MG63 (cell line): ENCODE measurements around the gene TRIM17. TPM values are rescaled to one million over a fixed set of nuclear protein-coding genes. Genes with fewer than 3 reads are reported as not detected.

ENCODE experiments used
- DNase-seq: peaks from one replicate; pipeline ENCODE4 v3.0.0-alpha.2; 2020
- H3K27me3 ChIP-seq: fragments of 250-450 bp; sonication (Bioruptor Pico); 2 replicates; pipeline ENCODE4 v1.5.1; 2020; ENCODE audit warnings: mild to moderate bottlenecking, moderate library complexity
- H3K36me3 ChIP-seq: fragments of 250-450 bp; sonication (Bioruptor Pico); 2 replicates; pipeline ENCODE4 v1.5.1; 2020; ENCODE audit warnings: mild to moderate bottlenecking, moderate library complexity
- H3K4me3 ChIP-seq: fragments of 250-450 bp; sonication (Bioruptor Pico); 2 replicates; pipeline ENCODE4 v1.5.1; 2020; ENCODE audit warnings: mild to moderate bottlenecking, moderate library complexity
- H3K9me3 ChIP-seq: fragments of 250-450 bp; sonication (Bioruptor Pico); 2 replicates; pipeline ENCODE4 v1.5.1; 2020; ENCODE audit warnings: mild to moderate bottlenecking, moderate library complexity
- total RNA-seq: library from RNA; depleted of rRNA; stranded (reverse); fragments of >200 nt; shearing (Covaris generic); gene quantifications from 2 replicates; pipeline ENCODE4 v1.2.3, GENCODE V29; 2014; ENCODE audit warnings: low replicate concordance

TRIM17 gene
- total RNA-seq, 1 experiment from 2014 or later = not detected

DNA sequence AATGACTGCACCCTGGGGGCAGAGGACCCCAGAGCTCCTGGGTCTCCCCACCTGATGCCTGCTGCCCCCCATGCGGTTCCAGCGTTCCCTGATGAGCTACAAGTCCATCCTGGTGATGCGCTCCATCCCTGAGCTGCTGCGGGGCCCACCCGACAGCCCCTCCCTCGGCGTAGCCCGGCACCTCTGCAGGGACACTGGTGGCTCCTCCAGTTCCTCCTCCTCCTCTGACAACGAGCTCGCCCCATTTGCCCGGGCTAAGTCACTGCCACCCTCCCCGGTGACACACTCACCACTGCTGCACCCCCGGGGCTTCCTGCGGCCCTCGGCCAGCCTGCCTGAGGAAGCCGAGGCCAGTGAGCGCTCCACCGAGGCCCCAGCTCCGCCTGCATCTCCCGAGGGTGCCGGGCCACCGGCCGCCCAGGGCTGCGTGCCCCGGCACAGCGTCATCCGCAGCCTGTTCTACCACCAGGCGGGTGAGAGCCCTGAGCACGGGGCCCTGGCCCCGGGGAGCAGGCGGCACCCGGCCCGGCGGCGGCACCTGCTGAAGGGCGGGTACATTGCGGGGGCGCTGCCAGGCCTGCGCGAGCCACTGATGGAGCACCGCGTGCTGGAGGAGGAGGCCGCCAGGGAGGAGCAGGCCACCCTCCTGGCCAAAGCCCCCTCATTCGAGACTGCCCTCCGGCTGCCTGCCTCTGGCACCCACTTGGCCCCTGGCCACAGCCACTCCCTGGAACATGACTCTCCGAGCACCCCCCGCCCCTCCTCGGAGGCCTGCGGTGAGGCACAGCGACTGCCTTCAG lies 45.5 kb downstream of the TRIM17 start:
- Histone ChIP-seq H3K27me3 (no peaks in the 10 kb centered on the region), H3K9me3 (no peaks in the 10 kb centered on the region), H3K4me3 (no peak overlapping the region), H3K36me3 (no peaks in the 10 kb centered on the region)
- DNase-seq = no peak

DNA sequence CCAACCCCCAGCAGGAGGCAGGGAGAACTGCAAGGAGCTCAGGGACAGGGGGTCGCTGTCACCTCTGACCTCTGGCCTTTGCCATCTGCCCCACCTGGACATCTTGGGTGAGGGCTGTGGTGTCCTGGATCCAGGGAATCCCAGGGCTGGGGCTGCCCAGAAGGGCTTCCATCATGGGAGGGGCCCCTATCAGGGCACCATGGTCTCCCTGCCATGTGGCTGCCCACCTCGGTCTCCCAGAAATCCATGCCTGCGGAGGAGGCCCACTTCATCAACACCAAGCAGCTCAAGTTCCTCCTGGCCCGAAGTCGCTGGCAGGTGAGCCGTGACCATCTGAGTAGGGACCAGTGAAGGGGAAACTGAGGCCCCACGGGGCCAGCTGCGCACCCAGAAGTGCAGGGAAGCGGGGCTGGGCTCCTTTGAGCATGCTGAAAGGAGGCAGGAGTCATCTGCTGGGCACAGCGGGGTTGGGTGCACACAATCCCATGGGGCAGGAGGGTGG lies 46.2 kb downstream of the TRIM17 start:
- Histone ChIP-seq H3K36me3 (no peaks in the 10 kb centered on the region), H3K27me3 (no peaks in the 10 kb centered on the region), H3K4me3 (no peak overlapping the region), H3K9me3 (no peaks in the 10 kb centered on the region)
- DNase-seq = no peak

DNA sequence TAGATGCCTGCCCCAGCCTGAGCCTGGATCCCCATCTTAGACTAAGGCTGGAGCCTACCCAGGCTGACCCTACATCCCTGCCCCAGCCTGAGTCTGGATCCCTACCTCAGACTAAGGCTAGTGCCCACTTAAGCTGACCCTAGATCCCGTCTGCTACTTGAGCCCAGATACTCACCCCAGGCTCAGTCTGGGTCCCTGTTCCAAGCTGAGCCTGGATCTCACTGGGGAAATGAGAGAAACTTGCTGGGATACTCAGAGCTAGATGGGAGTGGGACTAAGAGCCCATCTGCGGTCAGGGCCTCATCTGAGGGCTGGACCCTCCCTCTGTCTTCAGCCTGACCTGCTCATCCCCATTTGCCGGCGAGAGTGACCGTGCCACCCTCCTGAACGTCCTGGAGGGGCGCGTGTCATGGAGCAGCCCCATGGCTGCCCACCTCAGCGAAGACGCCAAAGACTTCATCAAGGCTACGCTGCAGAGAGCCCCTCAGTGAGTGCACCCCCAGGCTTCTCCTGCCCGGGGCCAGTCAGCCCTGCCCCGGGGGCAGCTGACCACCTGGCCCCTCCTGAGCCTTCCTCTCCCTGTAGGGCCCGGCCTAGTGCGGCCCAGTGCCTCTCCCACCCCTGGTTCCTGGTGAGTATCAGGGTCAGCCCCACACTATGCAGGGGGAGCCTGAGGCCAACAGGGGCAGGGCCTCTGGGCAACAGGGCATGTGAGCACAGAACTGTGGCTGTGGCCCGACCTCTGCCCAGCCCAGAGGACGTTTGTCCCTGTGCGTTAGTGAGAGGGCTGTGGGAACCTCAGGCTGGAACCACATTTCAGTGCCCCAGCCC lies 46.8 kb downstream of the TRIM17 start:
- DNase-seq = no peak
- Histone ChIP-seq H3K27me3 (no peaks in the 10 kb centered on the region), H3K4me3 (no peak overlapping the region), H3K36me3 (no peaks in the 10 kb centered on the region), H3K9me3 (no peaks in the 10 kb centered on the region)

DNA sequence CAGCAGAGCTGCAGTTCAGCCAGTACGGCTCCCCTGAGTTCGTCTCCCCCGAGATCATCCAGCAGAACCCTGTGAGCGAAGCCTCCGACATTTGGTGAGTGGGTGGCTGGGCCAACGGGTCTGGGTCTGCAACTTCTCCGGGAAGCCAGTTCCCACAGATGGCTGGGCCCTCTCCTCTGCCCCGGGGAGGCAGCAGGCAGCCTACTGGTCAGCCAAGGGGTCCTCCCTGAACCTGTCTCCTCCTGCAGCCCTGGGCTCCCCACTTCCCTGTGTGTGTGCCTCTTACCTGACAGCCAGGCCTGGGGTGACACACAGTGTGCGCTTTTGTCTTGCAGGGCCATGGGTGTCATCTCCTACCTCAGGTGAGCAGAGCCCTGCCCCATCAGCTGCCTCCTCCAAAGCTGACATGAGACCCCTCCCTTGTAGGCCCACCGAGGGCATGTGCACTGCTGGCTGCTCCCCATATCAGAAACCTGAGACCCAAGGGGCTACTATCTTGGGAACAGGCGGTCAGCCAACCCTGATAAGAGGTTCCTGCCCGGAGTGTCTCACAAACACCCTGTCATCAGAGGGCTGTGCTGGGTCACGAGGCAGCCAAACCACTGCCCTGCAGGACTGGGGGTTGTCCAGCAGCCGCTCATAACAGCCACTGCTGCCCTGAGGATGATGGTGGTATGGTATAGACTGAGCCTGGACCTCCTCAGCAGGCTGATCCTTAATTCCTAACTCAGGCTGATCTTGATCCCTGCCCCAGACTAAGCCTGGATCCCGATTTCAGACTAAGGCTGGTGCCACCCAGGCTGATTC lies 47.7 kb downstream of the TRIM17 start:
- no peaks in the 10 kb centered on the region for H3K9me3 ChIP-seq
- H3K4me3 ChIP-seq = no peak overlapping the region
- DNase-seq = no peak
- no peaks in the 10 kb centered on the region for H3K36me3 ChIP-seq
- H3K27me3 ChIP-seq = no peaks in the 10 kb centered on the region

DNA sequence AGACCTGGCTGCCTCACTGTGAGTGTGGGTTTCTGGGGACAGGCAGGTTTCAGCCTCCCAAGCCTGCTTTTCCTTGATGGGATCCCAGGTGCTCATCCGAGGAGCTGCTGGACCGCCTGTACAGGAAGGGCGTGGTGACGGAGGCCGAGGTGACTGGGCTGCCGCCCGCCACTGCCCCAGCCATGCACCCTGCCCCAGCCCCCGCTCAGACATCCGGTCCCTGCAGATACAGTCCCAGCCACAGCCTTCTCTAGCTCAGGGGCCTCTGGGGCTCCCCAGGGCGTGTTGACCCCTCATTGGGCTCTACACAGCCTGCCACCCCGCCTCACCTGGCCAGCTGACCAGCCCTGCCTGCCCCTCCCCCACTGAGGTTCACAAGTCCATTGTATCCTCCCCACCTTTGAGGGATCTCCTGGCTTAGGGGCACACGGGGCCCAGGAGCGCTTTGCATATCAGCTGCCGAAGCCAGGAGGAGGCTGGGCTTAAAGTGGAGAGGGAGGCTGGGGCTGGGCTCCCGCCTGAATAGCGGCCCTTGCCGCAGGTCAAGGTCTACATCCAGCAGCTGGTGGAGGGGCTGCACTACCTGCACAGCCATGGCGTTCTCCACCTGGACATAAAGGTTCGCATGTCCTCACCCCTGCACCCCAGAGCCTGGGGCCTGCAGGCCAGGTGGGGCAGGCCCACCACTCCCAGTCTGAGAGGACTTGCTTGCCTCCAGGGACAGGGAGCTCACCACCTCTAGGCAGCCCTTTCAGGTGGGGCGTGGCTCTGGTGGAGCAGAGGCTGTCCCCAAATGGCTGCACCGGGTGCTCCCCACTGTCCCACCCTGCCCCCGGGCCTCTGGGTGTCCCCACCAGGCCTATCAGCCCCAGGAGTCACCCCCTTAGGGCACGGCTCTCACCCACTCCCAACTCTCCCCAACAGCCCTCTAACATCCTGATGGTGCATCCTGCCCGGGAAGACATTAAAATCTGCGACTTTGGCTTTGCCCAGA lies 48.6 kb downstream of the TRIM17 start:
- Histone ChIP-seq H3K27me3 (no peaks in the 10 kb centered on the region), H3K36me3 (no peaks in the 10 kb centered on the region), H3K9me3 (no peaks in the 10 kb centered on the region), H3K4me3 (no peak overlapping the region)
- DNase-seq = no peak

DNA sequence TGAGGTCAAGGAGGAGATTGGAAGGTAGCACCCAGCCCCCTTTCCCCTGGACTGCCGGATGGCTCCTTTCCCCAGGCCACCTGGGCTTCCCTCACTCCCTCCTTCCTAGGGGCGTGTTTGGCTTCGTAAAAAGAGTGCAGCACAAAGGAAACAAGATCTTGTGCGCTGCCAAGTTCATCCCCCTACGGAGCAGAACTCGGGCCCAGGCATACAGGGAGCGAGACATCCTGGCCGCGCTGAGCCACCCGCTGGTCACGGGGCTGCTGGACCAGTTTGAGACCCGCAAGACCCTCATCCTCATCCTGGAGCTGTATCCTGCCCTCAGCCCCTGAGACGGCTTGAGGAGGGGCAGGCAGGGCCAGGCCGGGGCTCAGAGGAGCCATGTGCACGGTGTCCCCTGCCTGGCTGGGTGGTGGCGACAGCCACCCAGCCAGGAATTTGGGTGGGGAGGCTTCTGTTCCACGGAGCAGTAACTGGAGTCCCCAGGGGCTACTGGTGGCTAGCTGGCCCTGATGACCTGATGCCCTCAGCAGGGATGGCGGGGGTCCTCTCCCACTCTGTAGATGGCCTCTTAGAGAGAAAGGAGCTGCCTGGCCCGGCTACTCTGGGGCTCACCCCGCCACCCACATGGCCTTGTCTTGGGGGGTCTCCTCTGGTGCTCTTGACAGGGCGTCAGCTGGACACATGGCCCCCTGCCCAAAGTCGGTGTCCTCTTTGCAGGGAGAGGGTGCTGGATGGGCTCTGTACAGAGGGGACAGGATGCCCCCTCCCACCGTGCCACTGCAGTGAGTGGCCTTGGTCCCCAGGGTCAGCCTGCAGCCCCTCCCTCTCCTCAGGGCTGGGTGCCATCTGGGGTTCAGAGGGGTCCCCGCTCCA lies 49.6 kb downstream of the TRIM17 start:
- DNase-seq = no peak
- no peaks in the 10 kb centered on the region for H3K36me3 ChIP-seq
- H3K27me3 ChIP-seq = no peaks in the 10 kb centered on the region
- H3K9me3 ChIP-seq = no peaks in the 10 kb centered on the region
- no peak overlapping the region for H3K4me3 ChIP-seq

DNA sequence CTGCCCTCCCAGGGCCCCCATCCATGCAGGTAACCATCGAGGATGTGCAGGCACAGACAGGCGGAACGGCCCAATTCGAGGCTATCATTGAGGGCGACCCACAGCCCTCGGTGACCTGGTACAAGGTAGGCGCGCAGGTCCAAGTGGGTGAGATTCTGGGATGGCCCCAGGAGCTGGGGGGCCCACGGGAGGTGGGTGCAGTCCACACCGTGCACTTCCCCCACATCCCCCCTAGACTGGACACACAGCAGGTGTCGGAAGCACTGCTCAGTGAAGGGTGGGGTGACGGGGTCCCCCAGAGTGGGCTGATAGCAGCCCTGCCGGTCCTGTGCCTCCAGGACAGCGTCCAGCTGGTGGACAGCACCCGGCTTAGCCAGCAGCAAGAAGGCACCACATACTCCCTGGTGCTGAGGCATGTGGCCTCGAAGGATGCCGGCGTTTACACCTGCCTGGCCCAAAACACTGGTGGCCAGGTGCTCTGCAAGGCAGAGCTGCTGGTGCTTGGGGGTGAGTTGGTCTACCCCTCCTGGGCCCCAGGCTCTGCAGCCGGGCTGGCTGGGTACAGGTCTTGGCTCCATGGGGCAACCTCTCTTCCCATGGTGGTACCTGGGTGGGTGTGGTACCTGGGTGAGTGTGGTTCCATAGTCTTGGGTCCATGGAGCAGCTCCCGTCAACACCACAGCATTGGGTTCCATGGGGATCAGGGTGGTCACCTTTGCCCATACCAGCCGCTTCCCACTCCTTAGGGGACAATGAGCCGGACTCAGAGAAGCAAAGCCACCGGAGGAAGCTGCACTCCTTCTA lies 50.4 kb downstream of the TRIM17 start:
- DNase-seq = no peak
- Histone ChIP-seq H3K4me3 (no peak overlapping the region), H3K36me3 (no peaks in the 10 kb centered on the region), H3K27me3 (no peaks in the 10 kb centered on the region), H3K9me3 (no peaks in the 10 kb centered on the region)

DNA sequence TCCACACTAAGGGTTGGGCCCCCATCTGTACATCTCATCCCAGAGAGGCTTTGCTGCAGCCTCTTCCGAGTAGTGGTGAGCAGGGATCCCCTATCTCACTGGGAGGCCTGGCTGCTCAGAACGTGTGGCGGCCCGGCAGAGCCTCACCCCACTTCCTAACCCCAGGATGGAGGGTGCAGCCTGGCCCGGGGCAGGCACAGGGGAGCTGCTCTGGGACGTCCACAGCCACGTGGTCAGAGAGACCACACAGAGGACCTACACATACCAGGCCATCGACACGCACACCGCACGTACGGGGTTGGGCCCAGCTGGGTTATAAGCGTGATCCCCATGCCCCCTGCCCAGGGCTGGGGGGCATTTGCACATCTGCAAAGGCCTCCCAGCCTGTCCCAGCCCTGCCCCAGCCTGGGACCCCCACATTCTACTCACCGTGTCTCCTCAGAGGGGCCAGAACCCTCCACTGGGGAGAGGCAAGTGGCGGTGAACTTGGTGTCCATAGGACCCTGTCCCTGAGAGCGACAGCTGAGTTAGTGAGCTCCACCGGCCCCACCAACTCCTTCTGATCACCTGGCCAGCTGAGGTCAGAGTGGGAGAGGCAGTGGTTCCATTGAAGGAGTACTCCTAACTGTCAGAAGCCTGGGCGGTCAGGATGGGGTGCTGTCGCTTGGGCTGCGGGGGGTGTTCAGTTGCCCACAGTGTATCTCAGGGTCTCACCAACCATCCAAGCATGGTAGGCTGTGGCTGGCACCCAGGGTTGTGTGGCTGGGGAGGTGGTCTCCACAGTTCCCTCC lies 51.2 kb downstream of the TRIM17 start:
- Histone ChIP-seq H3K9me3 (no peaks in the 10 kb centered on the region), H3K27me3 (no peaks in the 10 kb centered on the region), H3K36me3 (no peaks in the 10 kb centered on the region), H3K4me3 (no peak overlapping the region)
- DNase-seq = no peak

DNA sequence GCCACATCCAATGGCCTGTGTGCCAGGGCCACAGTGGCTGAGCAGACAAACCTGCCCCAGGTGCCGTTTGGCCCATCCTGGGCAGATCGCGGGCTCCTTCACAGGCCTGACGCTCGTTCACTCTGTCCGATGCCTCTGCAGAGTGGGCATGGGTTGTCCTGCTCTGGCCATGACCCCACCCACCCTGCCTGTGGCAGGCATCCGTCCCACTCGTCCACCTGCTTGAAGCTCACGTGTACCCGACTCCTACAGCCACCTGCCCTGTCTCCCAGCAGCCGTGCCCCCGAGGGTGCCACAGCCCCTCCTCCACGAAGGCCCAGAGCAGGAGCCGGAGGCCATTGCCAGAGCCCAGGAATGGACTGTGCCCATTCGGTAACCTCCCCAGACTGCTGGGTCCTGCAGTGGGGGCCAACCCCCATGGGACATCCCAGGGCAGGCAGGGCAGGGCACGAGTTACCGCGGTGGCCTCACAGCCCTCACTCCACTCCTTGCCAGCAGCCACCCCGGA lies 51.9 kb downstream of the TRIM17 start:
- no peak overlapping the region for H3K4me3 ChIP-seq
- DNase-seq = no peak
- no peaks in the 10 kb centered on the region for H3K9me3 ChIP-seq
- no peaks in the 10 kb centered on the region for H3K27me3 ChIP-seq
- H3K36me3 ChIP-seq = no peaks in the 10 kb centered on the region

DNA sequence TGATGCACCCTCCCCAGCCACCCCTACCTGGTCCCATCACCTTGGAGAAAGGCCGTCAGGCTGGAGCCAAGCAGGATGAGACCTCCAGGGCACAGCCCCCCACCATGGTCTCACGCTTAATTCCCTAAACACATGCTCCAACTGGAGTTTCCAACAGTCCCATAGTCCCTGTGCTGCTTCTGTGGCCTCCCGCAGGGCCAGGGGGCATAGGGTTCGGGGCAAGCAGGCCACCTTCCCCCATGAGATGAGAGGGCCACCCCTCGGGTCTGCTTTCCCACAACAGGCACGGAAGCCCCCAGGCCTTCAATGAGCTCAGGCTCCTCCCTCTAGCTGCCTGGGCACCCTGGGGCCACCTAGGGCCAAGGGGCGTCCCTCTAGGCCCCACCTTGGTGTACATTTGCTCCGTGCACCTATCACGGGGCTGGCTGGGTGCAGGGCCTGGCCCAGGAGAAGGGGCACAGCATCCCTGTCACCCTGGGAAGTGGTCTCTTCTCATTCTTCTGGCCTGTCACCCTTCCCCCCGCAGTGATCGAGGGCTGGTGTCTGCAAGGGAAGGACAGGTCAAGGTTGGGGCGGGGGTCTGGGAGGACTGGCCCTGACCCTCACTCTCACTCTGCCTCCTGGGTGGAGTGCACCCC lies 52.5 kb downstream of the TRIM17 start:
- no peaks in the 10 kb centered on the region for H3K36me3 ChIP-seq
- H3K4me3 ChIP-seq = no peak overlapping the region
- H3K27me3 ChIP-seq = no peaks in the 10 kb centered on the region
- no peaks in the 10 kb centered on the region for H3K9me3 ChIP-seq
- no peak for DNase-seq

DNA sequence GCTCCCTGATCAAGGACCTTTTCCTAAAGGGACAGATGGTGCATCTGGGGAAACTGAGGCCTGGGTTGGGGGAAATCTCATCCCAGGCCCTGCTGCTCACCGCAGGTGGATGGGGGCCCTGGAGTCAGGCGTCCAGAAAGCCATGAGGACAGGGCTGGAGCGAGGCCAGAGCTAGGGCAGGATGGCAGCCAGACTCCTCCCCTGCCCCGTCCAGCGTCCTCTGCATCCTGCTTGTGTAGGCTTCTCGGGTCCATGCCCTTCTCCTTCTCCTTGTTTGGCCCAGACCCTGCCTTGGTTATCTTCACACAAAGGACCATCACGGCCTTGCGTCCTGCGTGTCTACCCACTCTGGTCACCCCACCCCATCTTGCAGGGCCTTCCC lies 53.0 kb downstream of the TRIM17 start:
- H3K27me3 ChIP-seq = no peaks in the 10 kb centered on the region
- no peaks in the 10 kb centered on the region for H3K36me3 ChIP-seq
- no peaks in the 10 kb centered on the region for H3K9me3 ChIP-seq
- no peak for DNase-seq
- no peak overlapping the region for H3K4me3 ChIP-seq

DNA sequence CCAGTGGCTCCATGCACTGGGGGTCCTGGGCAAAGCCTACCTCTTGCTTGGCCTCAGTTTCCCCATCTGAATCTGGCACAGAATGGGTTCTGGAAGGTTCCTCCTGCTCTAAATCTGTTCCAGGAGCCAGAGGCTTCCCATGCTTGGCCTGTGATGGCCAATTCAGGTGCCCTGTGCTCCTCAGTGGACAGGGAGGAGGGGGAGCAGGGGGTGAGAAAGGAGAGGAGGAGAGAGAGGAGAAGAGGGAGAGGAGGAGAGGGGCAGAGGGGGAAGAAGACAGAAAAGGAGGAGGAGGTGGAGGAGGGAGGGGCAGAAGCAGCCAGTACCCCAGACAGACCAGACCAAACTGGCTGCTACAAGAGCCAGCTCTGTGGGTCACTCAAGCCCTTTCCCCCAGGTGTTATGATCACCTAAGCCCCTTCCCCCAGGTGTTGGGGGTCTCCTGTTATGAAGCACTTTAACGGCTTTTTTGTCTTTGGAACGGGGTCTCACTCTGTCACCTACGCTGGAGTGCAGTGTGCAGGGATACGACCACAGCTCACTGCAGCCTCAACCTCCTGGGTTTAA lies 53.7 kb downstream of the TRIM17 start:
- no peaks in the 10 kb centered on the region for H3K9me3 ChIP-seq
- DNase-seq = no peak

More for the DNA sequence above, 53.7 kb downstream of the TRIM17 start:
- Histone ChIP-seq H3K4me3 (no peak overlapping the region), H3K36me3 (no peaks in the 10 kb centered on the region), H3K27me3 (no peaks in the 10 kb centered on the region)
